ENCODE data around the gene RDM1. TPM values are rescaled to one million over a fixed set of nuclear protein-coding genes. Genes with fewer than 3 reads are reported as not detected.

Gene RDM1
- total RNA-seq, 1 donor from 2014 or later, result not detected

- Histone ChIP-seq H3K27me3 (ENCODE audit: low read depth) (no peaks in the 10 kb centered on the region), H3K4me3 (no peak overlapping the region), H3K4me1 (no peaks in the 10 kb centered on the region), H3K27ac (no peak overlapping the region), H3K36me3 (no peaks in the 10 kb centered on the region), H3K9me3 (no peaks in the 10 kb centered on the region)
- intact Hi-C loops (cut with DNase I), result no loop called here
- no peak for ATAC-seq
- no peak for DNase-seq
- TF ChIP-seq CTCF (IDR thresholded peaks at IDR 0.05), result no peak
Observed at GRCh38 chr17:35912339-35912912, 18.1 kb downstream of the RDM1 start.

GRCh38 chr17:35909408-35909807, 21.2 kb downstream of the RDM1 start:
- H3K27me3 ChIP-seq (ENCODE audit: low read depth), result no peaks in the 10 kb centered on the region
- no peaks in the 10 kb centered on the region for H3K9me3 ChIP-seq
- H3K36me3 ChIP-seq, result no peaks in the 10 kb centered on the region
- no peak for ATAC-seq
- intact Hi-C loops (cut with DNase I), result no loop called here
- DNase-seq, result no peak
- TF ChIP-seq CTCF (IDR thresholded peaks at IDR 0.05), result no peak
- no peak overlapping the region for H3K4me3 ChIP-seq
- H3K27ac ChIP-seq, result no peak overlapping the region
- H3K4me1 ChIP-seq, result no peaks in the 10 kb centered on the region

- intact Hi-C loops (cut with DNase I), result no loop called here
- ATAC-seq, result no peak
- Histone ChIP-seq H3K27me3 (ENCODE audit: low read depth) (no peaks in the 10 kb centered on the region), H3K36me3 (no peaks in the 10 kb centered on the region), H3K9me3 (no peaks in the 10 kb centered on the region), H3K27ac (no peak overlapping the region), H3K4me1 (no peaks in the 10 kb centered on the region), H3K4me3 (no peak overlapping the region)
- TF ChIP-seq CTCF (IDR thresholded peaks at IDR 0.05), result no peak
- DNase-seq, result no peak
Observed at GRCh38 chr17:35907691-35908090, 22.9 kb downstream of the RDM1 start.

GRCh38 chr17:35906926-35907637, 23.5 kb downstream of the RDM1 start:
- no peak for ATAC-seq
- TF ChIP-seq CTCF (IDR thresholded peaks at IDR 0.05), result no peak
- DNase-seq, result no peak
- Histone ChIP-seq H3K9me3 (no peaks in the 10 kb centered on the region), H3K4me3 (no peak overlapping the region), H3K27ac (no peak overlapping the region), H3K27me3 (ENCODE audit: low read depth) (no peaks in the 10 kb centered on the region), H3K36me3 (no peaks in the 10 kb centered on the region), H3K4me1 (no peaks in the 10 kb centered on the region)
- intact Hi-C loops (cut with DNase I), result no loop called here

GRCh38 chr17:35906191-35906925, 24.2 kb downstream of the RDM1 start:
- Histone ChIP-seq H3K27ac (no peak overlapping the region), H3K4me3 (no peak overlapping the region), H3K36me3 (no peaks in the 10 kb centered on the region), H3K27me3 (ENCODE audit: low read depth) (no peaks in the 10 kb centered on the region), H3K4me1 (no peaks in the 10 kb centered on the region), H3K9me3 (no peaks in the 10 kb centered on the region)
- TF ChIP-seq CTCF (IDR thresholded peaks at IDR 0.05), result no peak
- no peak for DNase-seq
- ATAC-seq, result no peak
- intact Hi-C loops (cut with DNase I), result no loop called here

Measured in lower lobe of right lung (tissue), 2 donors.